Ectodermal cell (in vitro differentiated cells): Measurements from ENCODE around the gene IRF7.

Experiments used
- H3K27ac ChIP-seq: 2 replicates; pipeline ENCODE4 v1.7.0; 2013; ENCODE audit warnings: mild to moderate bottlenecking, low read depth, low read length; ENCODE audit not compliant: insufficient read depth, poor library complexity, severe bottlenecking
- H3K27me3 ChIP-seq: 2 replicates; pipeline ENCODE4 v1.7.0; 2013; ENCODE audit warnings: mild to moderate bottlenecking, low read length; ENCODE audit not compliant: insufficient read depth, control insufficient read depth, poor library complexity, severe bottlenecking
- H3K36me3 ChIP-seq: one replicate; pipeline ENCODE4 v1.7.0; 2013; ENCODE audit warnings: low read length; ENCODE audit not compliant: control insufficient read depth, insufficient read depth
- H3K4me1 ChIP-seq: one replicate; pipeline ENCODE4 v1.7.0; 2013; ENCODE audit warnings: low read length; ENCODE audit not compliant: control insufficient read depth, insufficient read depth
- H3K4me3 ChIP-seq: 2 replicates; pipeline ENCODE4 v1.7.0; 2013; ENCODE audit warnings: low read depth, low read length, control low read depth; ENCODE audit not compliant: insufficient read depth
- H3K9me3 ChIP-seq: 2 replicates; pipeline ENCODE4 v1.7.0; 2013; ENCODE audit warnings: mild to moderate bottlenecking, low read length, moderate library complexity; ENCODE audit not compliant: control insufficient read depth
- WGBS, 2 experiments: methylation state at CpG; one replicate each; pipeline ENCODE4 v1.1.7; 2013; ENCODE audit warnings: missing lambda C conversion rate in 2 of 2; 5-methylcytosine and 5-hydroxymethylcytosine counted together

Gene IRF7

GRCh38 chr11:641806-642370 is 26.1 kb upstream of the IRF7 start:
- peaks cover 24% of the 10 kb centered on the region for H3K4me1 ChIP-seq
- H3K27ac ChIP-seq, result no peak overlapping the region
- peaks cover 7% of the 10 kb centered on the region for H3K36me3 ChIP-seq
- 94 to 96% methylated on average over 19 of the region's 19 CpGs for WGBS, 2 experiments
- no peak overlapping the region for H3K4me3 ChIP-seq
- no peaks in the 10 kb centered on the region for H3K9me3 ChIP-seq
- peaks cover 29% of the 10 kb centered on the region for H3K27me3 ChIP-seq

DNA sequence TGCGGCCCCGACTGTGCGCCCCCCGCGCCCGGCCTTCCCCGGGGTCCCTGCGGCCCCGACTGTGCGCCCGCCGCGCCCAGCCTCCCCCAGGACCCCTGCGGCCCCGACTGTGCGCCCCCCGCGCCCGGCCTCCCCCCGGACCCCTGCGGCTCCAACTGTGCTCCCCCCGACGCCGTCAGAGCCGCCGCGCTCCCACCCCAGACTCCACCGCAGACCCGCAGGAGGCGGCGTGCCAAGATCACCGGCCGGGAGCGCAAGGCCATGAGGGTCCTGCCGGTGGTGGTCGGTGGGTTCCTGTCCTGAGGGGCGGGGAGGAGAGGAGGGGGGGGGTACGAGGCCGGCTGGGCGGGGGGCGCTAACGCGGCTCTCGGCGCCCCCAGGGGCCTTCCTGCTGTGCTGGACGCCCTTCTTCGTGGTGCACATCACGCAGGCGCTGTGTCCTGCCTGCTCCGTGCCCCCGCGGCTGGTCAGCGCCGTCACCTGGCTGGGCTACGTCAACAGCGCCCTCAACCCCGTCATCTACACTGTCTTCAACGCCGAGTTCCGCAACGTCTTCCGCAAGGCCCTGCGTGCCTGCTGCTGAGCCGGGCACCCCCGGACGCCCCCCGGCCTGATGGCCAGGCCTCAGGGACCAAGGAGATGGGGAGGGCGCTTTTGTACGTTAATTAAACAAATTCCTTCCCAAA is 24.4 kb upstream of the IRF7 start:
- Histone ChIP-seq H3K9me3 (no peaks in the 10 kb centered on the region), H3K4me1 (peaks cover 33% of the 10 kb centered on the region), H3K36me3 (no peaks in the 10 kb centered on the region), H3K4me3 (peak overlapping the region; percentile 10), H3K27me3 (peaks cover 42% of the 10 kb centered on the region), H3K27ac (no peak overlapping the region)
- 32 to 35% methylated on average over 68 to 69 of the region's 69 CpGs for WGBS, 2 experiments

DNA sequence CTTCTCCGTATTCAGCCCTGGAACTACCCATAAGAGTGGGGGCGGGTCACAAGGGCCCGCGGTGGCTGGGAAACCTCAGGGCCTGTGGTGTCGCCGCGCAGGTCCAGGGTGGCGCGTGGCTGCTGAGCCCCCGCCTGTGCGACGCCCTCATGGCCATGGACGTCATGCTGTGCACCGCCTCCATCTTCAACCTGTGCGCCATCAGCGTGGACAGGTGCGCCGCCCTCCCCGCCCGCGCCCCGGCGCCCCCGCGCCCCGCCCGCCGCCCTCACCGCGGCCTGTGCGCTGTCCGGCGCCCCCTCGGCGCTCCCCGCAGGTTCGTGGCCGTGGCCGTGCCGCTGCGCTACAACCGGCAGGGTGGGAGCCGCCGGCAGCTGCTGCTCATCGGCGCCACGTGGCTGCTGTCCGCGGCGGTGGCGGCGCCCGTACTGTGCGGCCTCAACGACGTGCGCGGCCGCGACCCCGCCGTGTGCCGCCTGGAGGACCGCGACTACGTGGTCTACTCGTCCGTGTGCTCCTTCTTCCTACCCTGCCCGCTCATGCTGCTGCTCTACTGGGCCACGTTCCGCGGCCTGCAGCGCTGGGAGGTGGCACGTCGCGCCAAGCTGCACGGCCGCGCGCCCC is 23.7 kb upstream of the IRF7 start:
- Histone ChIP-seq H3K9me3 (no peaks in the 10 kb centered on the region), H3K27me3 (peaks cover 42% of the 10 kb centered on the region), H3K36me3 (no peaks in the 10 kb centered on the region), H3K27ac (peak overlapping the region; percentile 84), H3K4me3 (peak overlapping the region; percentile 57), H3K4me1 (peaks cover 33% of the 10 kb centered on the region)
- 4 to 9% methylated on average over 80 of the region's 80 CpGs for WGBS, 2 experiments

GRCh38 chr11:638631-639331 is 23.0 kb upstream of the IRF7 start:
- 0 to 1% methylated on average over 28 of the region's 28 CpGs for WGBS, 2 experiments
- H3K9me3 ChIP-seq, result no peaks in the 10 kb centered on the region
- peak overlapping the region; percentile 57 for H3K4me3 ChIP-seq
- peaks cover 33% of the 10 kb centered on the region for H3K4me1 ChIP-seq
- H3K36me3 ChIP-seq, result no peaks in the 10 kb centered on the region
- H3K27me3 ChIP-seq, result peaks cover 42% of the 10 kb centered on the region
- H3K27ac ChIP-seq, result peak overlapping the region; percentile 84

- Histone ChIP-seq H3K27ac (peak overlapping the region; percentile 84), H3K4me3 (peak overlapping the region; percentile 57), H3K27me3 (peaks cover 42% of the 10 kb centered on the region), H3K4me1 (peaks cover 33% of the 10 kb centered on the region), H3K9me3 (no peaks in the 10 kb centered on the region), H3K36me3 (no peaks in the 10 kb centered on the region)
- WGBS, 2 experiments, result 1% methylated on average over 53 to 55 of the region's 55 CpGs
These were observed 22.1 kb upstream of the IRF7 start for GRCh38 chr11:637593-638521.

DNA sequence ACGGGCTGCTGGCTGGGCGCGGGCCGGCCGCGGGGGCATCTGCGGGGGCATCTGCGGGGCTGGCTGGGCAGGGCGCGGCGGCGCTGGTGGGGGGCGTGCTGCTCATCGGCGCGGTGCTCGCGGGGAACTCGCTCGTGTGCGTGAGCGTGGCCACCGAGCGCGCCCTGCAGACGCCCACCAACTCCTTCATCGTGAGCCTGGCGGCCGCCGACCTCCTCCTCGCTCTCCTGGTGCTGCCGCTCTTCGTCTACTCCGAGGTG is 21.5 kb upstream of the IRF7 start:
- H3K27me3 ChIP-seq, result peaks cover 42% of the 10 kb centered on the region
- no peaks in the 10 kb centered on the region for H3K9me3 ChIP-seq
- H3K4me1 ChIP-seq, result peaks cover 33% of the 10 kb centered on the region
- no peak overlapping the region for H3K27ac ChIP-seq
- no peaks in the 10 kb centered on the region for H3K36me3 ChIP-seq
- WGBS, 2 experiments, result 1% methylated on average over 34 of the region's 34 CpGs
- peak overlapping the region; percentile 57 for H3K4me3 ChIP-seq

DNA sequence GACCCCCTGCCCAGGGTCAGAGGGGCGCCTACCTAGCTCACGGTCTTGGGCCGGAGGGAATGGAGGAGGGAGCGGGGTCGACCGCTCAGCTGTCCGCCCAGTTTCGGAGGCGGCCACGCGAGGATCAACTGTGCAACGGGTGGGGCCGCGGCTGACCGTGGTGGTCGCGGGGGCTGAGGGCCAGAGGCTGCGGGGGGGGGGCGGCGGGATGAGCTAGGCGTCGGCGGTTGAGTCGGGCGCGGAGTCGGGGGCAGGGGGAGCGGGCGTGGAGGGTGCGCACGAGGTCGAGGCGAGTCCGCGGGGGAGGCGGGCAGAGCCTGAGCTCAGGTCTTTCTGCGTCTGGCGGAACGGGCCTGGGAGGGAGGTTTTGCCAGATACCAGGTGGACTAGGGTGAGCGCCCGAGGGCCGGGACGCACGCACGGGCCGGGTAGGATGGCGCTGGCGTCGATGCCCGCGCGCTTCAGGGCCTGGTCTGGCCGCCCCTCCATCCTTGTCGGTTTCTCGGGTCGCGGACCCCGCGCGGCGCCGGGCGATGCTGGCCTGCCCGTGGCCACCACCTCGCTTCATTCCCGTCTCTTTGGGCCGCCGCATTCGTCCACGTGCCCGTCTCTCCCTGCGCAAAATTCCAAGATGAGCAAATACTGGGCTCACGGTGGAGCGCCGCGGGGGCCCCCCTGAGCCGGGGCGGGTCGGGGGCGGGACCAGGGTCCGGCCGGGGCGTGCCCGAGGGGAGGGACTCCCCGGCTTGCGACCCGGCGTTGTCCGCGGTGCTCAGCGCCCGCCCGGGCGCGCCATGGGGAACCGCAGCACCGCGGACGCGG is 21.0 kb upstream of the IRF7 start, which contains the start of gene DRD4:
Gene DRD4 (plus strand): TSS at position 759 of the 822 bp plus-strand sequence. CDS start 36 bp downstream, at position 795.
- Histone ChIP-seq H3K4me3 (peak within 1 kb of the TSS; percentile 57), H3K36me3 (no peaks in the 10 kb centered on the region), H3K9me3 (no peaks in the 10 kb centered on the region), H3K27ac (peak within 1 kb of the TSS; percentile 84), H3K27me3 (peaks cover 42% of the 10 kb centered on the region), H3K4me1 (peaks cover 33% of the 10 kb centered on the region)
- 18 to 21% methylated on average over 100 of the region's 100 CpGs for WGBS, 2 experiments

DNA sequence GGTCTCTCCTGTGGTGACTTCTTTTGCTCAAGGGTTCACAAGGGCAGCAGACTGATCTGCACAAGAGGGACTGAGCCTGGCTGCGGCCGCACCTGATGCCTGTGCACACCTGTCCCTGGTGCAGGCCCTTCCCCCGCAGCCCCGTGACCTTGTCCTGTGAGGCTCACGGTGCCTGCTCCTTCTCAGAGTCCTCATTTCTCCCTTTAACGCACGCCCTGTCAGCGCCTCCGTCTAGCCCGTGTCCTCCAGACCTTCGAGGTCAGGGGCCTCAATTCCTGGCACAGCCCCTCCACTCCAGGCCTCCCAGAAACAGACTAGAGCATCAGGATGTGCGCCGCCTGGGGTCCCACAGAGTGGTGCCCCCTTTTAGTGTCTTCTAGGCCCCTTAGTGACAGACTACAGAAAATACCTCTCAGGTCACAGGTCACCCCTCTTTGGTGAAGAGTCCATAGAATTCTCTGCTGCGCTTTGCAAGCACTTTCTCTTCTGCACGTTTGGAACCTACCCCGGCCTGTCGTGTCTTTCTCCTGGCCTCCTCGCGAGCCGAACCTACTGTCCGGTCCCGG is 20.3 kb upstream of the IRF7 start:
- H3K4me3 ChIP-seq, result no peak overlapping the region
- peaks cover 31% of the 10 kb centered on the region for H3K4me1 ChIP-seq
- no peaks in the 10 kb centered on the region for H3K36me3 ChIP-seq
- H3K27me3 ChIP-seq, result peaks cover 42% of the 10 kb centered on the region
- H3K27ac ChIP-seq, result no peak overlapping the region
- 64 to 71% methylated on average over 22 of the region's 22 CpGs for WGBS, 2 experiments
- H3K9me3 ChIP-seq, result no peaks in the 10 kb centered on the region

- no peaks in the 10 kb centered on the region for H3K36me3 ChIP-seq
- peaks cover 30% of the 10 kb centered on the region for H3K27me3 ChIP-seq
- H3K27ac ChIP-seq, result no peak overlapping the region
- H3K9me3 ChIP-seq, result no peaks in the 10 kb centered on the region
- H3K4me3 ChIP-seq, result no peak overlapping the region
- H3K4me1 ChIP-seq, result no peaks in the 10 kb centered on the region
- 95 to 97% methylated on average over 5 of the region's 5 CpGs for WGBS, 2 experiments
These were observed 15.1 kb upstream of the IRF7 start for GRCh38 chr11:630871-631270.
